WERI-Rb-1 (cell line): ENCODE measurements around the gene PMEL.

Source experiments
- DNase-seq: peaks from one replicate; pipeline ENCODE4 v3.0.0-alpha.2; 2020
- H3K27ac ChIP-seq: fragments of 250-450 bp; sonication (Bioruptor Pico); 2 replicates; pipeline ENCODE4 v1.5.1; 2020; ENCODE audit warnings: mild to moderate bottlenecking, moderate library complexity
- H3K27me3 ChIP-seq: fragments of 250-450 bp; sonication (Bioruptor Pico); 2 replicates; pipeline ENCODE4 v1.5.1; 2021; ENCODE audit warnings: mild to moderate bottlenecking, low read depth, moderate library complexity; ENCODE audit not compliant: insufficient read depth, severe bottlenecking
- H3K36me3 ChIP-seq: fragments of 250-450 bp; sonication (Bioruptor Pico); 2 replicates; pipeline ENCODE4 v1.5.1; 2020; ENCODE audit warnings: mild to moderate bottlenecking, moderate library complexity
- H3K4me3 ChIP-seq: 2 replicates; pipeline ENCODE4 v1.5.1; 2011; ENCODE audit warnings: low read depth, mild to moderate bottlenecking, control low read depth, low read length
- H3K9me3 ChIP-seq: fragments of 250-450 bp; sonication (Bioruptor Pico); 2 replicates; pipeline ENCODE4 v1.5.1; 2021; ENCODE audit warnings: mild to moderate bottlenecking, moderate library complexity; ENCODE audit not compliant: severe bottlenecking
- CTCF ChIP-seq: IDR thresholded peaks from 2 replicates; pipeline ENCODE4 v1.5.1; 2011; ENCODE audit warnings: low read depth, mild to moderate bottlenecking, control low read depth, inconsistent platforms, low read length

Gene PMEL

GRCh38 chr12:55942577-55943136 is 23.2 kb downstream of the PMEL start:
- TF ChIP-seq CTCF = no peak
- no peak overlapping the region for H3K27ac ChIP-seq
- no peak for DNase-seq
- no peaks in the 10 kb centered on the region for H3K36me3 ChIP-seq
- H3K9me3 ChIP-seq = no peaks in the 10 kb centered on the region
- no peak overlapping the region for H3K4me3 ChIP-seq
- no peaks in the 10 kb centered on the region for H3K27me3 ChIP-seq

- Histone ChIP-seq H3K4me3 (no peak overlapping the region), H3K27ac (no peak overlapping the region), H3K36me3 (no peaks in the 10 kb centered on the region), H3K9me3 (no peaks in the 10 kb centered on the region), H3K27me3 (no peaks in the 10 kb centered on the region)
- DNase-seq = no peak
- no peak for TF ChIP-seq CTCF
Observed at GRCh38 chr12:55942055-55942454, 23.8 kb downstream of the PMEL start.

- Histone ChIP-seq H3K9me3 (no peaks in the 10 kb centered on the region), H3K4me3 (no peak overlapping the region), H3K27me3 (no peaks in the 10 kb centered on the region), H3K36me3 (no peaks in the 10 kb centered on the region), H3K27ac (no peak overlapping the region)
- peak; percentile 90 for DNase-seq
- peak; percentile 97 for TF ChIP-seq CTCF
Observed at GRCh38 chr12:55940065-55940732, 25.6 kb downstream of the PMEL start.

GRCh38 chr12:55938826-55939501 is 26.9 kb downstream of the PMEL start:
- Histone ChIP-seq H3K27me3 (no peaks in the 10 kb centered on the region), H3K27ac (no peak overlapping the region), H3K36me3 (no peaks in the 10 kb centered on the region), H3K9me3 (no peaks in the 10 kb centered on the region), H3K4me3 (no peak overlapping the region)
- no peak for TF ChIP-seq CTCF
- no peak for DNase-seq

GRCh38 chr12:55937981-55938380 is 27.9 kb downstream of the PMEL start:
- Histone ChIP-seq H3K4me3 (no peak overlapping the region), H3K27me3 (no peaks in the 10 kb centered on the region), H3K9me3 (no peaks in the 10 kb centered on the region), H3K27ac (no peak overlapping the region), H3K36me3 (no peaks in the 10 kb centered on the region)
- TF ChIP-seq CTCF = no peak
- no peak for DNase-seq
